GM18907 (cell line): Measurements from ENCODE around the gene SUSD1.

Experiments used
- ATAC-seq: cut with Tn5 transposase; IDR thresholded peaks from one replicate; pipeline ENCODE4 v1.9.1; 2021; ENCODE audit warnings: mild to moderate bottlenecking, moderate library complexity; ENCODE audit not compliant: unreplicated experiment

Gene SUSD1

GRCh38 chr9:112044881-112045280, 130.2 kb downstream of the SUSD1 start:
- ATAC-seq: no peak

- ATAC-seq: no peak
These were observed 130.9 kb downstream of the SUSD1 start for GRCh38 chr9:112044186-112044585.

GRCh38 chr9:112043423-112043822, 131.7 kb downstream of the SUSD1 start:
- ATAC-seq: no peak

GRCh38 chr9:112042769-112043168, 132.3 kb downstream of the SUSD1 start:
- ATAC-seq: no peak

- ATAC-seq: no peak
These were observed 132.9 kb downstream of the SUSD1 start for GRCh38 chr9:112042244-112042638.

- no peak for ATAC-seq
These were observed 133.4 kb downstream of the SUSD1 start for GRCh38 chr9:112041536-112042243.

GRCh38 chr9:112041199-112041535, 133.9 kb downstream of the SUSD1 start:
- ATAC-seq: no peak

- ATAC-seq: peak; percentile 22
These were observed 137.1 kb downstream of the SUSD1 start for GRCh38 chr9:112038017-112038408.

GRCh38 chr9:112037281-112038016, 137.6 kb downstream of the SUSD1 start:
- peak; percentile 61 for ATAC-seq

- no peak for ATAC-seq
These were observed 139.8 kb downstream of the SUSD1 start for GRCh38 chr9:112035166-112035826.

GRCh38 chr9:112034216-112034611, 140.9 kb downstream of the SUSD1 start:
- no peak for ATAC-seq

GRCh38 chr9:112033237-112034215, 141.6 kb downstream of the SUSD1 start:
- ATAC-seq: no peak

GRCh38 chr9:112032743-112033142, 142.4 kb downstream of the SUSD1 start:
- no peak for ATAC-seq

GRCh38 chr9:112032009-112032408, 143.1 kb downstream of the SUSD1 start:
- peak; percentile 48 for ATAC-seq

GRCh38 chr9:112031400-112031799, 143.7 kb downstream of the SUSD1 start:
- ATAC-seq: no peak

GRCh38 chr9:112029921-112030444, 145.1 kb downstream of the SUSD1 start:
- no peak for ATAC-seq

- peak; percentile 70 for ATAC-seq
These were observed 146.6 kb downstream of the SUSD1 start for GRCh38 chr9:112028242-112029221.

GRCh38 chr9:112025850-112026249, 149.2 kb downstream of the SUSD1 start:
- ATAC-seq: no peak

- ATAC-seq: no peak
These were observed 153.4 kb downstream of the SUSD1 start for GRCh38 chr9:112021742-112022141.
